Aorta (tissue), 5 donors: ENCODE data around the gene DNAJB5. TPM values are rescaled to one million over a fixed set of nuclear protein-coding genes. Genes with fewer than 3 reads are reported as not detected.

Source experiments
- ATAC-seq: fragments of 200-7000 bp; cut with Tn5 transposase; one replicate; pipeline ENCODE4 v1.9.1; 2022; ENCODE audit warnings: moderate library complexity; ENCODE audit not compliant: low FRiP score
- DNase-seq, 2 donors: peaks; one replicate each; pipeline ENCODE4 v3.0.0-alpha.2; 2020
- H3K27ac ChIP-seq, 2 donors: one replicate each; pipeline ENCODE4 v1.5.1; 2013; ENCODE audit warnings: low read length in 2 of 2, mild to moderate bottlenecking in 2 of 2, moderate library complexity in 2 of 2, control low read depth in 1 of 2, inconsistent platforms in 1 of 2, low read depth in 1 of 2
- H3K27me3 ChIP-seq, 2 donors: one replicate each; pipeline ENCODE4 v1.6.1; 2013; ENCODE audit warnings: control low read depth in 1 of 2, low read length in 1 of 2, mild to moderate bottlenecking in 1 of 2, moderate library complexity in 1 of 2; ENCODE audit not compliant: insufficient read depth in 2 of 2, control insufficient read depth in 1 of 2
- H3K36me3 ChIP-seq, 2 donors: one replicate each; pipeline ENCODE4 v1.6.1; 2013; ENCODE audit warnings: control low read depth in 1 of 2, low read length in 1 of 2, mild to moderate bottlenecking in 1 of 2; ENCODE audit not compliant: insufficient read depth in 2 of 2, control insufficient read depth in 1 of 2
- H3K4me1 ChIP-seq, 2 donors: one replicate each; pipeline ENCODE4 v1.6.1; 2013; ENCODE audit warnings: low read length in 2 of 2, control low read depth in 1 of 2, mild to moderate bottlenecking in 1 of 2, moderate library complexity in 1 of 2; ENCODE audit not compliant: insufficient read depth in 2 of 2, control insufficient read depth in 1 of 2
- H3K4me3 ChIP-seq, 2 donors: one replicate each; pipeline ENCODE4 v1.5.1; 2013; ENCODE audit warnings: low read length in 2 of 2, control low read depth in 1 of 2, mild to moderate bottlenecking in 1 of 2
- H3K9me3 ChIP-seq: one replicate; pipeline ENCODE4 v1.6.1; 2013; ENCODE audit warnings: mild to moderate bottlenecking, low read length; ENCODE audit not compliant: control insufficient read depth
- WGBS, 2 donors: extraction: QIAGEN DNeasy Blood & Tissue Kit; methylation state at CpG; one replicate each; pipeline ENCODE4 v1.1.7; 2013; 5-methylcytosine and 5-hydroxymethylcytosine counted together
- intact Hi-C, 2 donors: fragments of 100-400 bp; cut with DNase I; formaldehyde crosslinking; loops; one replicate each; pipeline versions ENCODE4 v1.14.2 to v1.15.0; 2022
- polyA plus RNA-seq, 2 donors: library from polyadenylated mRNA; stranded (reverse); fragments of 200-250 nt; gene quantifications; one replicate each; pipeline ENCODE4 v1.2.3, GENCODE V29; 2013
- total RNA-seq, 2 donors: library from RNA; stranded (reverse); fragmentation: NEBNext Ultra II Directional; extraction: Animal tissue kit (Norgen Biotek cat#: 25700); gene quantifications; one replicate each; pipeline ENCODE4 v1.2.1, GENCODE V29; 2021
- donor health status: healthy with polysubstance abuse.
- donor health status: Bipolar disorder and iron deficiency.
- donor health status: DM: no; HTN: no; CAD: no.
- donor health status: DM: no; HTN: no; CAD: no.
- donor health status: DM: yes; HTN: yes; CAD: no.

The DNAJB5 gene
- total and polyA plus RNA-seq, 4 donors: 15.7 to 96.0 (median 31.4) TPM

- Histone ChIP-seq H3K36me3 (no peaks in the 10 kb centered on the region), H3K27me3 (no peaks in the 10 kb centered on the region), H3K4me1 (no peaks in the 10 kb centered on the region), H3K27ac (peak overlapping the region; percentile 98), H3K4me3 (peak overlapping the region; percentile 80 to 92), H3K9me3 (no peaks in the 10 kb centered on the region)
- 2 to 3% methylated on average over 31 to 39 of the region's 39 CpGs for WGBS, 2 donors
- intact Hi-C loops: loop anchor here (5.0 to 10.0 kb wide), 5 partner anchors 82 to 335 kb away; partner anchors contain the start of genes CCL27 (in 1 of the 2), IL11RA (in 1 of the 2), PIGO (in 1 of the 2) and VCP (in 1 of the 2)
- peak; percentile 23 for ATAC-seq
- peak; percentile 77 to 94 for DNase-seq
Observed at GRCh38 chr9:34989946-34990635, 546 bp downstream of the DNAJB5 start.

DNA sequence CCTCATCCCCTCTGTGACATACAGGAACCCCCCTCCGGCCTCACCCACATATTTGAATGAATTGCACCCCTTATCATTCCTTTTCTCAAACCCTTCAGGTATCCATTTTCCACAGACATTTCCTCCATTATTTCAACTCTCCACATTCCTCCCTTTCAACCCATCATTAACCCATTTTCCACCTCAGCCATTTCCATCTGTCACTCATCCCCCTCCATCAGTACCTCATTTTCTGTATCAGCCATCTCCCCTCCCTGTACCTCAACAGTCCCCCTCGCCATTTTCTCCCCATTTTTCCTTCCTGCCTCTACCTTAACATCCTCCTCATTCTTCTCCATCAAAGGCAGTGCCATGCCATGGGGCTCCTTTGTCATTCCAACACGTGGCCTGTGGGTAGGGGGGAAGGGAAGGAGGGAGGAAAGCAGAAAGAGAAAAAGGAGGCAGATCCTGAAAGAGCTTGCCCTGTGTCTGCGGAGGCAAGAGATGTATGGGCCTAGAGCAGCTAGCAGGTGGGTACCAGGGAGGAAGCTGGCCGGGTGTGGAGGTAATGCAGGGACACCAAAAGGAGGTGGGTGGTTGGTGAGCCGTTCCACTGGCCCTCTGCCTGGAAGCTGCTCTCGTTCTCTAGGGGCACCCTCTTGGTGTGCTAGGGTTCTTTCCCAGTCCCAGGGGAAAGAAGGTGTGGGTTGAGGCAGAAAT is 1.5 kb downstream of the DNAJB5 start:
- peak overlapping the region; percentile 79 to 88 for H3K27ac ChIP-seq
- intact Hi-C loops: loop anchor here in 1 of 2 donors (5.0 to 10.0 kb wide), 3 partner anchors 81 to 326 kb away; partner anchors contain the start of genes CCL27 and VCP
- H3K4me3 ChIP-seq: peak overlapping the region in 1 of 2 donors; percentile 92
- ATAC-seq (no peak), DNase-seq (peak in 1 of 2 donors; percentile 84)
- H3K27me3 ChIP-seq: no peaks in the 10 kb centered on the region
- 33 to 36% methylated on average over 7 of the region's 7 CpGs for whole genome bisulfite sequencing, 2 donors
- no peaks in the 10 kb centered on the region for H3K9me3 ChIP-seq
- no peaks in the 10 kb centered on the region for H3K4me1 ChIP-seq
- peaks cover 0 to under 1% of the 10 kb centered on the region in 2 donors for H3K36me3 ChIP-seq

GRCh38 chr9:34991607-34992375 is 2.2 kb downstream of the DNAJB5 start:
- peak in 1 of 2 donors; percentile 84 for DNase-seq
- no peak overlapping the region for H3K4me3 ChIP-seq
- intact Hi-C loops: loop anchor here in 1 of 2 donors (5.0 to 10.0 kb wide), 3 partner anchors 81 to 327 kb away; partner anchors contain the start of genes CCL27 and VCP
- 31 to 43% methylated on average over 14 to 15 of the region's 15 CpGs for WGBS, 2 donors
- ATAC-seq: no peak
- no peaks in the 10 kb centered on the region for H3K27me3 ChIP-seq
- no peaks in the 10 kb centered on the region for H3K4me1 ChIP-seq
- H3K9me3 ChIP-seq: no peaks in the 10 kb centered on the region
- peak overlapping the region; percentile 79 to 97 for H3K27ac ChIP-seq
- H3K36me3 ChIP-seq: peaks cover 0 to 7% of the 10 kb centered on the region in 2 donors

DNA sequence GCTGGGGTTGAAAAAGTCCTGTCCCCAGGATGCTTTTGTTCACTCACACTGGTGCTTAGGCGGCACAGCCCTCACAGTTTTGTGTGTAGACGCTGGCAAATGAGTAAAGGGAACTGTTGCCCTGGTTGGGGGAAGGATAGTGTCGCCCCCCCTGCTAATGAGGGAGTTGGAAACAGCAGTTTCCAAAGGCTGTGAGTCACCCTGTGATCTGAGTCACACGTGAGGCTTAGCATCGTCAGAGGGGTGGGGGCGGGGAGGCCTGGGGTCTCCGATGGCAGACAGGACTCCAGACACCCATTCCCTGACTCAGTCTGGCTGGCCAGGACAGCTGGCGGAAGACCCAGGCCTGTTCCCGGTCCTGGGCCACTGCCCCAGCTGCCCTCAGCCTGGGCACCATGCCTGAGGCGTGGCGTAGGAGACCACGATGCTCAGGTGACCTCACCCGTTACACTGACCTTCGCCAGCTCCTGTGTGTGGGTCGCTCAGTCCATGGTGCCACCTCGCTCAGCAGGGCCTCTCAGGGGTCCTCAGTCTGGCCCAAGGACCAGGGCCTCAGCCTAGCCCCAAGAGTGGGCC is 2.9 kb downstream of the DNAJB5 start:
- Histone ChIP-seq H3K4me3 (no peak overlapping the region), H3K27ac (peak overlapping the region; percentile 99), H3K27me3 (no peaks in the 10 kb centered on the region), H3K36me3 (peaks cover 3 to 9% of the 10 kb centered on the region in 2 donors), H3K9me3 (no peaks in the 10 kb centered on the region), H3K4me1 (no peaks in the 10 kb centered on the region)
- ATAC-seq (peak; percentile 9), DNase-seq (peak; percentile 85 to 95)
- WGBS, 2 donors: 10% methylated on average over 15 to 16 of the region's 16 CpGs
- intact Hi-C loops: loop anchor here in 1 of 2 donors (5.0 to 10.0 kb wide), 3 partner anchors 80 to 328 kb away; partner anchors contain the start of genes CCL27 and VCP

- H3K4me3 ChIP-seq: no peak overlapping the region
- peak; percentile 59 for ATAC-seq
Observed at GRCh38 chr9:34993502-34994259, 4.1 kb downstream of the DNAJB5 start.

GRCh38 chr9:34994260-34994899 is 4.8 kb downstream of the DNAJB5 start:
- H3K27ac ChIP-seq: peak overlapping the region; percentile 87 to 99
- no peaks in the 10 kb centered on the region for H3K9me3 ChIP-seq
- no peaks in the 10 kb centered on the region for H3K4me1 ChIP-seq
- ATAC-seq (no peak), DNase-seq (no peak)
- no peaks in the 10 kb centered on the region for H3K27me3 ChIP-seq
- 15 to 17% methylated on average over 4 of the region's 4 CpGs for WGBS, 2 donors
- H3K36me3 ChIP-seq: peaks cover 4 to 12% of the 10 kb centered on the region in 2 donors
- intact Hi-C loops: loop anchor here in 1 of 2 donors (5.0 to 10.0 kb wide), 3 partner anchors 78 to 330 kb away; partner anchors contain the start of genes CCL27 and VCP
- no peak overlapping the region for H3K4me3 ChIP-seq

More at GRCh38 chr9:34993502-34994259, 4.1 kb downstream of the DNAJB5 start:
- H3K27ac ChIP-seq: peak overlapping the region; percentile 99
- DNase-seq: peak; percentile 92 to 94
- H3K36me3 ChIP-seq: peaks cover 4 to 12% of the 10 kb centered on the region in 2 donors
- H3K4me1 ChIP-seq: no peaks in the 10 kb centered on the region
- H3K9me3 ChIP-seq: no peaks in the 10 kb centered on the region
- 11 to 13% methylated on average over 10 of the region's 10 CpGs for WGBS, 2 donors
- no peaks in the 10 kb centered on the region for H3K27me3 ChIP-seq
- intact Hi-C loops: loop anchor here in 1 of 2 donors (5.0 to 10.0 kb wide), 3 partner anchors 79 to 329 kb away; partner anchors contain the start of genes CCL27 and VCP

DNA sequence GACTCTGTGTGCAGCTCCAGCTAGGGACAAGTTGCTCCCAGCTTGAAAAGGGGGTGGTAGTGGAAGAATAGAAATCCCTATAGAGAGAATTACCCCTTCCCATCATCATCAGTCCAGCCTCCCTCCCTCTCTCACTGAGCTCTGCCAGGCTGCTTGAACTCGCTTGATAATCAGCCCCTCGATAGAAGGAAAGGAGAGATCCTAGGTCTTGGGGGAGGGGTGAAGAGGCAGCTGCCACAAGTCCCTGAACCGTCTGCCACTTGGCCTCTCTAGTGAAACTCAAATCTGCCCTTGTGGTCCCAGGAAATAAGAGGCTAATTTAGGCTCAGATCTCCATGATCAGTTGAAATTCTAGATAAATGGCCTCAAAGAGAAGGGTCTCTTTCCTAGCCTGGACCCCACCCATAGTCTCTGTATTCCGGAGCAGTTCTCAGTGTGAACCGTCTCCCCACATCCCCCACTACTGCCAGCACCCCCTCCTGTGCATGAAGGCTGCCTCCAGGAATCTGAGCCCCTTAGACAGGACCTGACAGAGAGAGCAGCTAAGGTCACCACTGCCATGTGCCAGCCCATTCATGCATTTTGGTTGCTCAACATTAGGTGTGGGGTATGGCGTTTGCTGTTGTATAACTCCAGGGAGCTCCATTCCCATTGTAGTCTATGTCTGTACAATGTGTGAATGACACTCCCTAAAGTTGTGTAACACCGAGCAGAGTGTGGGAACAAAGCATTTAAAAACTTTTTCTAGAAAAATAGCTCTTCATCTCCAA is 5.5 kb downstream of the DNAJB5 start:
- H3K9me3 ChIP-seq: no peaks in the 10 kb centered on the region
- ATAC-seq: no peak
- intact Hi-C loops: loop anchor here (5.0 to 10.0 kb wide), 3 partner anchors 77 to 330 kb away; partner anchors contain the start of genes VCP (in 2 of the 2) and CCL27 (in 1 of the 2)
- H3K36me3 ChIP-seq: peaks cover 4 to 12% of the 10 kb centered on the region in 2 donors
- H3K4me1 ChIP-seq: no peaks in the 10 kb centered on the region
- no peak for DNase-seq
- peak overlapping the region; percentile 87 to 99 for H3K27ac ChIP-seq
- no peaks in the 10 kb centered on the region for H3K27me3 ChIP-seq
- no peak overlapping the region for H3K4me3 ChIP-seq
- WGBS, 2 donors: 43 to 45% methylated on average over 7 of the region's 7 CpGs
